Upper lobe of right lung (tissue), 1 donor: Measurements from ENCODE around the gene DYNLRB2. TPM values are rescaled to one million over a fixed set of nuclear protein-coding genes. Genes with fewer than 3 reads are reported as not detected.

ENCODE experiments used
- ATAC-seq: fragments of 200-7000 bp; cut with Tn5 transposase; one replicate; pipeline ENCODE4 v1.9.1; 2020; ENCODE audit warnings: mild to moderate bottlenecking, moderate library complexity
- DNase-seq: peaks from one replicate; pipeline ENCODE4 v3.0.0-alpha.2; 2020
- H3K27ac ChIP-seq: fragments of 200-600 bp; one replicate; pipeline ENCODE4 v1.8.0; 2022
- H3K27me3 ChIP-seq: fragments of 200-600 bp; one replicate; pipeline ENCODE4 v1.8.0; 2022; ENCODE audit warnings: mild to moderate bottlenecking
- H3K36me3 ChIP-seq: fragments of 200-600 bp; one replicate; pipeline ENCODE4 v1.8.0; 2022
- H3K4me1 ChIP-seq: fragments of 200-600 bp; one replicate; pipeline ENCODE4 v1.8.0; 2022
- H3K4me3 ChIP-seq: fragments of 200-600 bp; one replicate; pipeline ENCODE4 v1.8.0; 2022; ENCODE audit warnings: mild to moderate bottlenecking
- H3K9me3 ChIP-seq: fragments of 200-600 bp; one replicate; pipeline ENCODE4 v1.8.0; 2022
- intact Hi-C: fragments of 100-400 bp; cut with DNase I; formaldehyde crosslinking; loops from one replicate; pipeline ENCODE4 v1.11.0; 2022
- total RNA-seq: library from RNA; stranded (reverse); fragmentation: NEBNext Ultra II Directional; extraction: Animal tissue kit (Norgen Biotek cat#: 25700); gene quantifications from one replicate; pipeline ENCODE4 v1.2.1, GENCODE V29; 2021
- TF ChIP-seq, protein P1 (sequence below): fragments of 200-600 bp; IDR thresholded peaks from one replicate; pipeline ENCODE4 v1.8.0; 2022; ENCODE audit warnings: antibody characterized with exemption
- donor health status: DM: no; HTN: yes; CAD: no; lungs with severe emphysema.

DYNLRB2 gene
- total RNA-seq, 1 donor from 2014 or later, result not detected

DNA sequence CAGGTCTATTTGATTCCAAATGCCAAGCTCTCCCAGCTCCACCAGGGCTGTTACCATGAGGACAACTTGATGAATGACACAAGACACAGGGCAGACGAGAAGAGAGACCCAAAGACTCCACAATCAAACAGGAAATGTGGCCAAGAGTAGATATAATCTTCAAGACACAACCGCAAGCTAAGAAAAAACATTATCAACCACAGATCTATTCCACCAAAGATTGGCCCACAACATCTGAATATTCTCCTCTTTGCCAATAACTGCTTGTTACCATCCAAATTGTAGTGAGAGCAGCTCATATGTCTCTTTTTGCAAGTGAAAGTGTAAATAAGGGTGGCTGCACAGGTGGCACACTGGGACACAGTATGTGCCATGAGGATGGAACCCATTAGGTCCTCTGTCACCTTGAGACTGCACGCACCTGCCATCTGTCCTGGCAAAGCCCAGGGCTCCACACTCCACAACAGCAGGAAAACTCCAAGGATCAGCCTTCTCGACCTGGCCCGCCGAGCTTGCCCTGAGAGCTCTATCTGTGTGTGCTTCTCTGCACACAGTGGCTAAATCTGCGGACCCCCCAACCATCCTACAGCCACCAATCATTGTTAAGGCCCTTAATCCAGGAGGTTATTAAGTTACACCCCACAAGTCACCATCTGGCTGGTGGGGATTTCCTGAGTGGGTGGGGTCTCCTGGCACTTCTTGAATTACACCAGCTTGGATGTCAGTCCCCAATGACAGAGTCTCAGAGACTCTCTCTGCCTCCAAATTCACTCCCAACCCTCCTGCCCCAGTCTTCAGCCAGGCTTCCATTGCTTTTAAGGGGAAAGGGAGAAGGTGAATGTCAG lies 50.5 kb downstream of the DYNLRB2 start:
- no peaks in the 10 kb centered on the region for H3K36me3 ChIP-seq
- H3K4me1 ChIP-seq, result no peaks in the 10 kb centered on the region
- H3K27me3 ChIP-seq, result no peaks in the 10 kb centered on the region
- no peak for ATAC-seq
- H3K4me3 ChIP-seq, result no peak overlapping the region
- H3K9me3 ChIP-seq, result no peaks in the 10 kb centered on the region
- no peak for DNase-seq
- no peak overlapping the region for H3K27ac ChIP-seq
- TF ChIP-seq, protein P1, sequence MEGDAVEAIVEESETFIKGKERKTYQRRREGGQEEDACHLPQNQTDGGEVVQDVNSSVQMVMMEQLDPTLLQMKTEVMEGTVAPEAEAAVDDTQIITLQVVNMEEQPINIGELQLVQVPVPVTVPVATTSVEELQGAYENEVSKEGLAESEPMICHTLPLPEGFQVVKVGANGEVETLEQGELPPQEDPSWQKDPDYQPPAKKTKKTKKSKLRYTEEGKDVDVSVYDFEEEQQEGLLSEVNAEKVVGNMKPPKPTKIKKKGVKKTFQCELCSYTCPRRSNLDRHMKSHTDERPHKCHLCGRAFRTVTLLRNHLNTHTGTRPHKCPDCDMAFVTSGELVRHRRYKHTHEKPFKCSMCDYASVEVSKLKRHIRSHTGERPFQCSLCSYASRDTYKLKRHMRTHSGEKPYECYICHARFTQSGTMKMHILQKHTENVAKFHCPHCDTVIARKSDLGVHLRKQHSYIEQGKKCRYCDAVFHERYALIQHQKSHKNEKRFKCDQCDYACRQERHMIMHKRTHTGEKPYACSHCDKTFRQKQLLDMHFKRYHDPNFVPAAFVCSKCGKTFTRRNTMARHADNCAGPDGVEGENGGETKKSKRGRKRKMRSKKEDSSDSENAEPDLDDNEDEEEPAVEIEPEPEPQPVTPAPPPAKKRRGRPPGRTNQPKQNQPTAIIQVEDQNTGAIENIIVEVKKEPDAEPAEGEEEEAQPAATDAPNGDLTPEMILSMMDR, result no peak
- intact Hi-C loops, result no loop called here

DNA sequence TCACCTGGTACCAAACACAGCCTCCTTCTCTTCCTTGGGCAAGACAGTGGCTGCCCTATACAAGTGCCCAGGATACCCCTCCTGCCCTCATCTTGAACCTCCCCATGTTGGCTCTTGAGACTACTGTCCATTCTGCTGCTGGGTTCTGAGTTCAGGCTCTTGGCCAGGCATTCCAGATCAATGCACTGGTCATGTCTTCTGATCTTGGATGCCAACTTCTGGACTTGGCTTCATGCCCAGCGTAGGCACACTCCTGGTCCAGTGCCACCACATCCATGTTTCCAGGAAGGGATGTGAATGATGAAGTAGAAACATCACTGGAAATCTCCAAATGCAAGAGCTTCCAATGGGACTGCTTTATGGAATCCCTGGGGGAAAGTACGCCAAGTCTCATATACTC lies 51.5 kb downstream of the DYNLRB2 start:
- no peaks in the 10 kb centered on the region for H3K36me3 ChIP-seq
- H3K4me1 ChIP-seq, result no peaks in the 10 kb centered on the region
- H3K27me3 ChIP-seq, result no peaks in the 10 kb centered on the region
- no peak overlapping the region for H3K27ac ChIP-seq
- TF ChIP-seq, protein P1, result no peak
- ATAC-seq (no peak), DNase-seq (no peak)
- intact Hi-C loops, result no loop called here
- no peaks in the 10 kb centered on the region for H3K9me3 ChIP-seq
- H3K4me3 ChIP-seq, result no peak overlapping the region

DNA sequence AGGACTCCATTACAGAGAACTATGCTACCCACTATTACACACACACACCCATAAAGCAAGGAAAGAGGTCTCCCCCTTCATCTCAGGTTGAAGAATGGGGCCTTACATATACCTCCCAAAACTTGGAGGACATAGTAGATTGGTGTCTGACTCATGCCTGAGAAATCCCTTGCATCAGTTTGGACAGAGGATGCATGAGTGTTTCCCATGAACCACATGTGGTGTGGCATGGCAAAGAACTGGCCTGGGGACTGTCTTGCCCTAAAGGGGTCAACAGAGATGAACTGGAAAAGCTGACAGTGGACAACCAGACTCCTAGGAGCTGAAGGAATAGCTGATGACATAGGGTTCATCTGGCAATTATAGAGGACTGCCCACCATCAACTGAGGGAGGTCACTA lies 54.0 kb downstream of the DYNLRB2 start:
- no peak for ATAC-seq
- no peak for DNase-seq
- TF ChIP-seq, protein P1, result no peak
- no peak overlapping the region for H3K27ac ChIP-seq
- intact Hi-C loops, result no loop called here
- H3K9me3 ChIP-seq, result no peaks in the 10 kb centered on the region
- no peaks in the 10 kb centered on the region for H3K27me3 ChIP-seq
- no peak overlapping the region for H3K4me3 ChIP-seq
- no peaks in the 10 kb centered on the region for H3K4me1 ChIP-seq
- H3K36me3 ChIP-seq, result no peaks in the 10 kb centered on the region

DNA sequence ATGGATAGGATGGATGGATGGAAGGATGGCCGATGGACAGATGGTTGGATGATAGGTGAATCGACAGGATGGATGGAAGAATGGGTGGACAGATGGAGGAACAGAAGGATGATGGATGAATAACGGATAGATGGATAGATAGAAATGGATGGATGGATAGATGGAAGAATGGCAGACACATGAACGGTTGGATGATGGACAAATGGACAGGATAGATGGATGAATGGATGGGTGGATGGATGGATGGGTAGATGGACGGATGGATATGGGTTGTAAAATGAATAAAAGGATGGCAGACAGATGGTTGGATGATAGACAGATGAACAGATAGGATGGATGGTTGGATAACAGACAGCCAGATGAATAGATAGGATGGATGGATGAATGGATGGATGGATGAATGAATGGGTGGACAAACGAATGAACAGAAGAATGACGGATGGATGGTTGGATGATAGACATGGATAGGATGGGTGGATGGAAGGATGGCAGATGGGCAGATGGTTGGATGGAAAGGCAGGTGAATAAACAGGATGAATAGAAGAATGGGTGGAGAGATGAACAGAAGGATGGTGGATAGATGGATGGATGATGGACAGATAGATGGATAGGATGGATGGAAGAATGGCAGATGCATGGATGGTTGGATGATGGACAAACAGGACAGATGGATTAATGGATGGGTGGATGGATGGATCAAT lies 55.9 kb downstream of the DYNLRB2 start:
- ATAC-seq (no peak), DNase-seq (no peak)
- Histone ChIP-seq H3K9me3 (no peaks in the 10 kb centered on the region), H3K4me3 (no peak overlapping the region), H3K4me1 (no peaks in the 10 kb centered on the region), H3K36me3 (no peaks in the 10 kb centered on the region), H3K27me3 (no peaks in the 10 kb centered on the region), H3K27ac (no peak overlapping the region)
- TF ChIP-seq, protein P1, result no peak
- intact Hi-C loops, result no loop called here

DNA sequence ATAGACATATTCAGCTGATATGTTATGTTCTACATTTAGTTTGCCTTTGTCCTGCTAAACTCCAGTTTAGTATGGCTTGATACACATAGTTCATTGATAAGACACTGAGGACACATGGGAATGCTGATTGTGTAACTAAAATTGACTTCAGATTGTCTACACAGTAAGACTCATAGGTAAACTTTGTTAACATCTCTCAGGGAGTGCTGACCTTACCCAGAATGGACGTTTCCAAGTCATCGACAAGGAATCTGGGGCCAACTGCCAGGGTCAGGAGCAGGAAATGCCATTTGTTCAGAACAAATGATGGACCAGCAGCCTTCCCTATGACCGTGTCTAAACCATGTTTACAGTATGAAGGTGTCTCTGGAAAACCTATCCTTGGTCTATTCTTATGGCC lies 58.7 kb downstream of the DYNLRB2 start:
- no peak overlapping the region for H3K27ac ChIP-seq
- H3K9me3 ChIP-seq, result no peaks in the 10 kb centered on the region
- H3K4me1 ChIP-seq, result no peaks in the 10 kb centered on the region
- intact Hi-C loops, result no loop called here
- no peak overlapping the region for H3K4me3 ChIP-seq
- no peak for ATAC-seq
- no peaks in the 10 kb centered on the region for H3K27me3 ChIP-seq
- DNase-seq, result no peak
- H3K36me3 ChIP-seq, result peaks cover 10% of the 10 kb centered on the region
- TF ChIP-seq, protein P1, result no peak
